DMS153 (cell line): Measurements from ENCODE around the gene STK32B.

Experiments used
- DNase-seq: peaks from one replicate; lab custom pipeline; 2025; lab: John Stamatoyannopoulos, UW

STK32B gene

DNA sequence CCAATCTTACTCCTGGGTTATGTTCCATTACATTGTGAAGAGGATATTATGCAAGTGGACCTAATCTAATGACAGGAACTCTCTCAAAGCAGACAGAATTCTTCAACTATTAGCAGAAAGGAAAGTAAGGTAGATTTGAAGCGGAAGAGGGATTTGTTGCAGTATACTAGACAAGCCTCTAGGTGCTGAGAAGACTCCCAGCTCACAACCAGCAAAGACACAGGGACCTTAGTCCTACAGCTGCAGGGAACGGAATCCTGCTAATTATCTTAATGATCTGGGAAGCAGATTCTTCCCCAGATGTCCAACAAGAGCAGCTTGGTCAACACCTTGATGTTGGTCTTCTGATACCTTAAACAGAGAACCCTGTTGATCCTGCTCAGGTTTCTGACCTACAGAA lies 73.6 kb downstream of the STK32B start:
- no peak for DNase-seq

DNA sequence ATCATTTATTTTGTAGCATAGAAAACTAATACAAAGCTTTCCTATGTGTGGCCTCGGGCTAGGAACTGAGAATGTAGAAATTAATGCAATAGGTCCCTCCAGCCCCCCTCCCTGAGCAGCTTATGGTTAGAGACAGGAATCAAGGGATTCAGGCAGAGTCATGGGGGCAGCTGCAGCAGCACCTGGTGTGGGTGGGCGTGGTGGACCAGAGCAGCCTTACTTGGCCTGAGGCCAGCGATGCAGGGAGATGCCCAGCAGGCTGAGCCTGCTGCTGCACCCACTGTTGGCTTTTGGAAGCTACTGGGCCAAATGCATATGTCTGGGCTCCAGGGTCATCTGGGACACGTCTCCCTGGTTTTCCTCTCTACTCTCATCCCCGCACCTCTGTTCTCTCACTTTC lies 74.0 kb downstream of the STK32B start:
- no peak for DNase-seq

DNA sequence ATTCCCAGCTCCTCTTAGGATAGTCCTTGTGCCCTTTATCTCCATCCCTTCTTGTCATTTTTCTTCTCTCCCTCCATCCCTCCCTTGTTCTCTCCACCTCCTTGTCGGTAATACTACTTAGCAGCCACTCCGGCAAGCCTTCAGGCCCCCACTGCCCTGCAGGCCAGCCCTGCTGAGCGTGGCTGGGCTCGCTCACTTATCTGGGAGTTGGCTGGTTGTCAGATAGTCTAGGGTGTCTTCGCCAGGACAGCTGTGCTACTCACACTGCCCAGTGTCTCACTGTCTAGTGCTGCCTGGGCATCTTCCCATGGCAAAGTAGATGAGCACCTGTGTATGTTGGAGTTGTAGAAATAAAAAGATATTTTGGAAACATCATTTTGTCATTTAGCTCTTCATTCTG lies 75.0 kb downstream of the STK32B start:
- no peak for DNase-seq

DNA sequence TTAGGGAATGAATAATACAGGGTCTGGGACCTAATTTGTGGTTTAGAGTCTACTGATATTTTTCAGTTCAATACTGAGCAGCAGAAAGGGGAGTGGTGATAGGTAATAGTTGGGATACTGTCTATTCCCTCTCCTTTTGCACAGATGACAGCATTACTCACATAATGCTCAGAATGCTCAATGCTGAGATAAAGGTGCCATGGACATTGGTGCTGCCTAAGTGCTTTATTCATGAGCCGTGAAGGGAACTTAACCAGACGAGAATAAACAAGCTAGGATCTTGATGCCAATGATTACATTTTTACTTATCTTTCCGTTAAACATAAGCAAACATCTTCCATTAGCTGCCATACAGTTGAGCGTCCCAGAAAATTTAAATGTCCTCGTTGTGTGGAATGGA lies 75.6 kb downstream of the STK32B start:
- DNase-seq, result no peak

DNA sequence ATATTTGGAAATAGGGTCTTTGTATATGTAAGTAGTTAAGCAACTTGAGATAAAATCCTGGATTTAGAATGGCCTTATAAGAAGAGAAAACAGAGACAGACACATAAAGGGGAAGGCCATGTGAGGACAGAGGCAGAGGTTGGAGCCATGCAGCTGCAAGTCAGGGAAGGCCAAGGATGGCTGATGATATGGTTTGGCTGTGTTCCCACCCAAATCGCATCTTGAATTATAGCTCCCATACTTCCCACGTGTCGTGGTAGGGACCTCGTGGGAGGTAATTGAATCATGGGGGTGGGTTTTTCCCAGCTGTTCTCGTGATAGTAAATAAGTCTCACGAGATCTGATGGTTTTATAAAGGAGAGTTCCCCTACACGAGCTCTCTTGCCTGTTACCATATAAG lies 76.3 kb downstream of the STK32B start:
- DNase-seq, result no peak

DNA sequence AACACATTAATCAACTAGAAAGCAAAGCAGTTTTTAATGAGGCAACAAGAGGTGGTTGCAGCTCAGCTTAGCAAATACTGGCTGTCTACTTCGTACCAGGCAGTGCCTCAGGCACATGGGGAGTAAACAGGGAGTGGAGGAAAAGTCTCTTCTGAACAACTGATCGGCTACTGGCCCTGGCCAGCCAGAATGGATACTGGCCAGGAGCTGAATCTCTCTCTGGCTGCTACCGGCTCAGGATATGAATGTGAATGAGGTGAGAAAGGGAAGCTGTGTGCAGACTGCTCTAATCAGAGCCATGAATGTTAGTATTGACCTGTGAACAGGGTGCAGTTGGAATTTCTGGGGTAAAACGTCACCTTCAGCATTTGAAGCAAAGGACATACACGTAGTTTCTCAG lies 77.3 kb downstream of the STK32B start:
- DNase-seq, result no peak

DNA sequence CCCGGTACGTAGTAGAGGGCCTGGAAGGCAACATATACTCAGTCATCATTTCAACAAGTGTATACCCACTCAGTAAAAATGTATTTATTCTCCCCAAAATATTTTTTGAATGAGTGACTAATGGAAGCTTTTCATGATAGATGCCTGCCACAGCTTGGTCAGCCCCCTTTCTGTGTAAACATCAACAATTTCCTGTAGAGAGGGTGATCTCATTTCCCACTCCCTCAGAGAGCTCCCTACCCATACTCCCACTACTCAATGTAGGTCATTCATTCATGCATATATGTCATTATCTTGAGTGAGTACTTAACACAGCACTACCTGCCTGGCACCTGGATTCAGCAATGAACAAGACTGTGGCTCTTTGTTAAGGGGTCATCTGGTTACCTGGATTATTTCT lies 81.9 kb downstream of the STK32B start:
- no peak for DNase-seq

DNA sequence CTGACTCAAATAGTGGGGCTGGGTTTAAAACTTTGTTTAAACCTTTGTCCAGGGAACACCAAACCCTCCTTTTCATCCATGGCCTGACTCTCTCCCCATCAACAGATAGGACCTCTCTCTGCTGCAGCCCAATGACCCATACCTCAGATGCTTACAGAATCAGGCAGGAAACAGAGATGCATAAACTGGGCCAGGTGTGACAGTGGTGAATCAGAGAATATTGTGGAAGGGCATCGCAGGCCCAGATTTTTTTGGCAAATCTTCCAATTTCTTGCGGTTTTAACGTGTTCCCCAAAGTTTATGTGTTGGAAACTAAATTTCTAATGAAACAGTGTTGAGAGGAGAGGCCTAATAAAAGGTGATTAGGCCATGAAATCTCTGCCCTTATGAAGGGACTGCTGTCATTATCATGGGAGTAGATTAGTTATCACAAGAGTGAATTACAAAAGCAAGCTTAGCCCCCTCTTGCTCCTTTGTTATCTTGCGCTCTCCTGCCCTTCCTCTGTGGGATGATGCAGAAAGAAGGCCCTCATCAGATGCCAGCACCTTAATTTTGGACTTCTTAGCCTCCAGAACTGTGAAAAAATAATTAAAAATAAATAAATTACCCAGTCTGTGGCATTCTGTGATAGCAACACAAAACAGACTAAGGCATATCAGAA lies 82.8 kb downstream of the STK32B start:
- no peak for DNase-seq

DNA sequence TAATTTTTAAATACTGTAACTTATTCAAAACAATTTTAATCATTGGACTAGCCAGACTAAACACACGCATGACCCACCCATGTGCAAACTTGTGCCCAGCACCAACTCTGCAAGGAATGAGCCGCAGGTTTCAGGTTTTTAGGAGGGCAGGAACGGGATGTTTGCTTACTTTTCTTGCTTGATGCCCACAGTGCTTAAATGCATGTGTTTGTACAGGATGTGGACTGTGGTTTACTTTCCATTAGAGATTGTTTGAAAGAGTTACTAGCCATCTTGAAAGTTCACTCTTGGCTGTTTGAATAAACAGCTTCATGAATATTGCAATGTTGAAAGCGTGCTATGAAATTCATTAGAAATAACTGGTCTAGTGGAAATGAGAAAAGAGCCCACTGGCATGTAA lies 83.3 kb downstream of the STK32B start:
- no peak for DNase-seq

DNA sequence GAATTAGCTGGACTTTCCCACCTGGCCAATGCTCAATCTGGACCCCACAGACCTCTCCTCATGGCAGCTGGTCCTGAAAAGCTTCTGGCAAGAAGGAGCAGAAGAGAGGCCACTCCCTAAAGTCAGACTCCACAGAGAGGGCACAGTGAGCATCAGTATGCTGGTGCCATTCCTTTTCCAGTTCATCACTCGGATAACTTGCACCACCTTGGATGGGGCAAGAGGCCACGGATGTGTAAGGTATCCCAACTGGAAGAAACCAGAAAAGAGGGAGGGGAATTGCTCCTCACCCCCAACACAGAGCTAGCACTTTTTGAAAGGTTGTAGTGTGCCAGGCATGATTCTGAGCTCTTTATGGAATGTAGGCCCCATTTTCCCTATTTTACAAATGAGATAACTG lies 85.9 kb downstream of the STK32B start:
- DNase-seq, result no peak

DNA sequence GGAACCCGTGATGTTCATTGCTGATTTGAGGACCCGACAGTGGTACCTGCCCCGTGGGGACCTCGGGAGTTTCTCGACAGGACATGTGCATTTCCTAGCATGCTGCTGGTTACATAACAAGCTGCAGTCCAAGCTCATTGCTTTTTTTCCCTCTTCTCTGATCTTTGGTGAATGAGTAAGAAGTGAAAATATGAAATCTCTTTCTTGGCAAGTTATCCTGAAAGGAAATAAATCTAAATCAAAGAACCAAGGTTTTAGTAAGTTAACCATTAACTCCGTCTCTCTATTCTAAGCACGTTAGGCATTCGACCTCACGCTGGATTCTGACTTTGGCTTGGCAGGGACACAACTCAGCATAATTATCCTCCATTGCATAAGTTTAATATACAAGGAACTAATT lies 86.6 kb downstream of the STK32B start:
- DNase-seq, result no peak

DNA sequence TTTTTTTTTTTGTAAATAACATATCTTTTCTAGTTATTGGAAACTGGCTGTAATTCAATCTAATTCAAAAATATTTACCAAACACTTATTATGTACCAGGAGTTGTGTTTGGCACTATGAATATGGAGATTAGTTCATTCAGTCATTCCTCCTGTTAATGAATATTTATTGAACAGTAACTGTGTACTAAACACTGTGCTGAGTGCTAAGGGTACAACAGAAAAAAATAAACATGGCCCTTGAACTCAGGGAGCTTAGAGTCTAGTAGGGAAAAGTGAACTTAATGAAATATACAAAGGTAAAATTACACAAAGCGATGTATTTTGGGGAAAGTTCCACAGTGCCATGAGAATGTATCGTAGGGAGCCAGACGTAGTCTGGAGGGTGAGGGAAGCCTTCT lies 87.1 kb downstream of the STK32B start:
- no peak for DNase-seq

DNA sequence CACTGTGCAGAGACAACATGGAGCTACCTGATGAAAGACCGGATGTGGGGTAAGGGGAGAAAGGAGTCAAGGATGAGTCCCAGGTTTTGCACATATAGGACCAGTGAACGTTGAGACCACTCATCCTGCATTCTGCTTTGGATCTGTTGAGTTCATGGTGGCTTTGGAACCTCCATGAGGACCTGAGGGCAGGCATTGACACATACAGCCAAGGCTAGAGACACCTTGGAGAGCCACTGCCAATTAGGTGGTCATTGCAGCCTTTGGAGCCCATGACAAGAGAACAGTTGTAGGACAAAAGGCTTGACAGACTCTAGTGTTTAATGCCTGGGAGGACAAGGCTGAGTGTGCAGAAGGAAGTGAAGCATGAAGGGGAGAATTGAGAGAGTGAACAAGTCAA lies 87.9 kb downstream of the STK32B start:
- DNase-seq, result no peak

DNA sequence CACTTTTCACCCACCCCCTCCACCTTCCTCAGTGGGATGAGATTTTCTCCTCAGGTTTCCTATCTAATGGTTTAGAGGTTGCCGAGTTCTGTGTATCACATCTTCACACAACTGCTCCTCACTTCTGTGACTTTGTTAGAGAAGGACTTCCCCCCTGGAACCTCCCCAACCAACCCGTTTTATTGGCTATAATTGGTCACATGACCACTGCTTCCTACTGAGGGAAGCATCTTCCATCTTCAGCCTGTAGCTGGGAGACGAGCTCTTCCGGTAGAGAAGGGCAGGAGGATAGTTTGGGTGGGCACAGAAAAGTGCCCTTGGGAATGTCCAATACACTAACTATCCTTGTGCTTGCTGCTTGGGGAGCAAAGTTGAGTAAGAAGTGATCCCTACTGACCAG lies 90.5 kb downstream of the STK32B start:
- no peak for DNase-seq

DNA sequence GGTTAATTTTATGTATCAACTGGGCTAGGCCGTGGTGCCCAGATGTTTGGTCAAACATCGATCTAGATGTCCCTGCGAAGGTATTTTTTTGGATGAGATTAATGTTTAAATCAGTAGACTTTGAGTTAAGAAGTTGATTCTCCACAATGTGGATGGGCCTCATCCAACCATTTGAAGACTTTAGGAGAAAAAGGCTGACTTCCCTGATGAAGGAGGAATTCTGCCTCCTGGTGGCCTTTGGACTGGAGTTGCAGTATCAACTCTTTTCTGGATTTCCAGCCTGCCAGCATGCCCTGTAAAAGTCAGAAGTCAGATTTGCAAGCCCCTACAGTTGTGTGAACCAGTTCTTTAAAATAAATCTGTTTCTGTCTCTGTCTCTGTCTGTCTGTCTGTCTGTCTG lies 91.4 kb downstream of the STK32B start:
- DNase-seq, result no peak

DNA sequence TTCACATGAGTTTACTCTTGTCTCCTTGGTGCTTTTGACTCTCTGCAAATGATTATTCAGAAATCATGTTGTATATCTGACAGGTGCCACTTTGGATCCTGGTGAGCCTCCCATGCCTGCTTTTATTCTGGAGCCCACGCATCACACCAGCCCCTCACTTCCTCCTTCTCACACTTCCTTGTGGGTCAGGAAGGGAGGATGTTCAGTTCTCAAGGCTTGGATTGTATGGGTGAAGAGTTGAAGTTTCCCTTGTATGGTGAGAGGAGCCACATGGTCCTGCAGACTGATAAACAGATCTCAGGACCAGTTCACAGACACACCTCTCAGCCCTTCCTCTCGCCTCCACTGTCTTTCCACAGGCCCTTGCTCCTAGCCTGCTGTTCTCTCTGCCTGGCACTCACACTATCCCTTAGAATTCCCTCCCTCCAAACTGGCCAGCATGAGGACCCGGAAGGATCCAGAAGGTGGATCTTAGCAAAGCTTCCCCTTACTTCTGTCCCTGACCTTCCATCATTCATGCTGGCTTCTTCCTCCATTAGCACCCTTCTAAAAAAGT lies 92.1 kb downstream of the STK32B start:
- DNase-seq, result no peak

DNA sequence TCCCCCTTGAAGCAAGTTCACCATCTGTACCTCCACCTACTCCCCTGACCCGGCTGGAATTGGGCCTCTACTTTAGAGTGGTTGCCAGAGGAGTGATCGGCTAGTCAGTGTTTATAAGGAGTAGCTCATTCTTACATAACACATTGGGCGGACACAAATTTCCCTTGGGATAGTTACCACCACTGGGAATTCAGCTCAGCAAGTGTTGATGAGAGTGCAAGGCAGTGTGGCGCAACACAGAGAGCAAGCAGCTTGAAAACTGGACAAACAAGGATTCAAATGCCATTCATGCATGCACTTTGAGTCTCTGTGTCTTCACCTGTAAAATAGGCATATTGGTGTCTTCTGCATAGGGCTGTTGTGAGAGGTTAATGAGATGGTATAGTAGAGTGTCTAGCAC lies 92.7 kb downstream of the STK32B start:
- DNase-seq, result no peak

DNA sequence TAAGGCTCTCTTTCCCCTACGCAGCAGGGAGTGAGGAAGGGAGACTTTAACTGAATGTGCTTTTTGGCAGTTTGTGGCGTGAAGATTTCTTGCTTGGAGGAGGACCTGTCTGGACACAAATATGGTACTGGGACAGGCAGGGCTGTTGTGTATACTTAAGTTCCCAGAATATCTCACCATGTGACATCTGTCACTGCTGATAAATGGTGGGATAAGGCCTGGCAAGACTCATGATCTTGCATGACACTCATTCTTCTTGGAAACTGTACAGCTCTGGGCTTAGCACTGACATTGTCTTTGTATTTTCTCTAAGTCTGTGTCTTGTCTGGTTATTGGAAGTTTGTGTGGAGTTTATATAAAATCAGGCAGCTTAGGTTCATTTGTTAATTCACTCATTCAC lies 93.1 kb downstream of the STK32B start:
- no peak for DNase-seq

DNA sequence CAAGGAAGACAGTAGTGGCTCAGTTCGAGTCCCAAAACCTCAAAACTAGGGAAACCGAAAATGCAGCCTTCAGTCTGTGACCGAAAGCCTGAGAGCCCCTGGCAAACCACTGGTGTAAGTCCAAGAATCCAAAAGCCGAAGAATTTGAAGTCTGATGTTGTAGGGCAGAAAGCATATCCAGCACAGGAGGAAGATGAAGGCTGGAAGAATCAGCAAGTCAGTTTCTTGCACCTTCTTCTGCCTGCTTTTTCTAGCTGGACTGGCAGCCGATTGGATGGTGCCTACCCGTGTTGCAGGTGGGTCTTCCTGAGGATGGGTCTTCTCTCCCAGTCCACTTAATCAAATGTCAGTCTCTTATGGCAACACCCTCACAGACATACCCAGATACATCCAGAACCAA lies 95.0 kb downstream of the STK32B start:
- no peak for DNase-seq

DNA sequence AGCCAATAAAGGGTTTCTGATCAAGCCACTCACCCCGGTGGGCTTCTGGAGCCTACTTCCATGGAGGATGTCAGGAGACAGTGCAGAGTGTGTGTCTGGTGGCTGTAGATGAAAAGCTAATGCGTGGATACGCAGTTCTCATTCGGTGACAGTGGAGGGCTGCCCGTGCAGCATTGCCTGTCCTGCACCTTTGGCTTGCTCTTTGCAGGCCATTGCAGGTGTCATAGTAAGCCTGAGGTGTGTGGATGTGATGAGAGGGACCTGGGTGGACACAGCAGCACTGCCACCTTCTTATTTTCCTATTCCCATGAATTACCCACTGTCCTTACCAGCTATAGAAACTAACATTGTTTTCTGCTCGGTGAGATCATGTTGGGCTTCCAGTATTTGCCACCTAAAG lies 101.2 kb downstream of the STK32B start:
- DNase-seq, result no peak

DNA sequence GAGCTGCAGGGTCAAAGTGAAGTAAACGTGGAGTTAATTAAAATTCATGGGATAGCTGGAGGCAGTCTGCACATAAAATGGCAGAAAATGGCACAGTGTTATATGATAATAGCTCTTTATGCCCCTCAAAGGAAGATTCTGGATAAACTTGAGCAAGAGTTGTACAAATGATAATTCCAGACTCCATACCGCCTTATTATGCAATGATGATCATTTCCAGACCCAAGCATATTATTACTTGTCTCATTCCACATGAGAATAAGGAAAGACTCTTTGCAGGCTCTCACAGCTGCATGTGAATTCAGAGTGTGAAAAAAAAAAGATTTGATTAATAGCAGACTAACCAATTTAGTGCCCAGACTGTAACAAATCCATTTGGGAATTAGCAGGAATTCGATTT lies 105.4 kb downstream of the STK32B start:
- no peak for DNase-seq

DNA sequence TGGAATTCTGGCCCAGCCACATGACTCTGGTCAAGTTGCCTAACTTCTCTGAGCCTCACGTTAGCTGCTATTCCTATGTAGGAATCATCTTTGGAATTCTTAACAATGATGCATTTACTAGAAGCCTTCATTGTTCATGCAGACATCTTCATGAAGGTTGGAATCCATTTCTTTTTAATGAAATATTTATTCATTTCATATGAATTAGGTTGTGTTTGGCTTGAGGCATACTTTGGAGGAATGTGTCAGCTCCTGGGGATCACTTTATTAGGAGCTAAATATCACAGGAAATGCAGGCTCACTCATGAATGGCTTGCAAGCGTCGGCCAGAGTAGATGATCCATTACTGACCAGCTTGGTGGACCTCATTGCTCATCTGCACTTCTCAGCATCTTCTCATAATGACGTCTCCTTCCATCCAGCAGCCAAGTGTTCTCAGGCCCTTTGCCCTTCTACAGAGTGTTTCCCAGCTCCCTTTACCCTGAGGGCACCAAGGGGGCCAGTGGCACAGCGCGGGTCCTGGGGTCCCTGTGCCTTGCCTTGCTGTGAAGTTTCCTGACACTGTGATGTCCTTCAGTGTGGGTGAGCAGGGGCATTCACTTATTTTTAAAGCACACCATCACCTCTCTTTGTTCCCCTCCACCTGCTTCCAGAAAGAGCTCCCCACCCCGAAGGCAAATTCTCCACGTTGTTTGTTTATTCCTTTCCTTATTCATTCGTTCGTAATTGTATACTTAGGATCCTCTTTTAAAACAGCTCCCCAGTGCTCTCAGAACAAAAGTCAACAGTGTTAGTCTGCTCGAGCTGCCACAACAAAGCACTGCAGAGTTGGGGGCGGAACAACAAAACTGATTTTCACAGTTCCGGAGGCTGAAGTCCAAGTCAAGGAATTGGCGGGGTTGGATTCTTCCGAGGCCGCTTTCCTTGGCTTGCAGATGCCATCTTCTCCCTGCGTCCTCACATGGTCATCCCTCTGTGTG lies 106.8 kb downstream of the STK32B start:
- DNase-seq, result no peak

DNA sequence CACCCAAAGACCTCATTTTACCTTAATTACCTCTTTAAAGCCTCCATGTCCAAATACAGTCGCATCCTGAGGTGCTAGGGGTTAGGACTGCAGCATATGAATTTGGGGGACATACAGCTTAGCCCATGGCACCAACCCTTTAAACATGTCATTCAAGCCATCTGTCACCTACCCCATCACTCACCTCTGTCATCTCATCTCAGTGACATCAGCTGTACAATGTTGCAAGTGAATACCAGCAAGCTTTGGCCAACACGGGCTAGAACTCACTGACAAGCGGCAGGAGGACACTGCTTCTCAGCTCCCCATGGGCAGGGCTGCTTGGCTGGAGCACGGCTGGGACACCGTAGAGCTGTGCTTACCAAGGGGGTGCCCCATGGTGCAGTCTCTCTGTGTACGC lies 107.5 kb downstream of the STK32B start:
- DNase-seq, result no peak
